ENCODE measurements around the gene CSRP1. TPM values are rescaled to one million over a fixed set of nuclear protein-coding genes. Genes with fewer than 3 reads are reported as not detected.

CSRP1 gene
- total RNA-seq, 1 donor from 2014 or later = 317 TPM

DNA sequence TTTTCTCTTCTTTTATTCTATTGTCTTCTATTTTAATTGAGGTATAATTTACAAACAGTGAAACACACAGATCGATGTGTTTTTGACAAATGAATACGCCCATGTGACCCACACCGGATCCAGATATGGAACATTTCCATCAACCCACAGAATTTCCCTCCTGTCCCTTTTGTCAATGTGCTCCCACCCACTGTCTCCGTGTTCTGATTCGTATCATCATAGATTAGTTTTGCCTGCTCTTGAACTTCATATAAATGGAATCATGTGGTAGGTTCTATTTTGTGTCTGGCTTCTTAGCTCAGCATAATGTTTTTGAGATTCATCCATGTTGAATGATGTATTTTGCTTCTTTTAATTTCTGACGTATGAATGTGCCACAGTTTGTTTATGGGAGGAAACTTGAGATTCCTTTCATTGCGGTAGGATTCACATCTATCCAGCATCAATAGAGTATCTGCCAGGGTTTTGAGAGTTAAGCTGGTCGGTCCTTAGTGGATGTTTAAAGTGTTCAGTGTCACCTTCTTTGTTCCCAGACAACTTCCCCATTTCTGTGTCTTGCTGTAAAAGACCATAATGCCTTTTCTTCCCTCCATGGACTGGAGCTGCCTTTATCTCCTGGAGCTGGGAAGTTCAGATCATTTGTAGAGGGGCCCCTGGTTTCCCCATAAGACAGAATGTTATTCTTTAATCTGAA lies 46.7 kb upstream of the CSRP1 start:
- no peak overlapping the region for H3K4me3 ChIP-seq (ENCODE audit: insufficient read depth, low read depth, low read length)
- Mint-ChIP-seq H3K9me3 (ENCODE audit: unreplicated experiment) (no peaks in the 10 kb centered on the region), H3K27me3 (ENCODE audit: low read depth, unreplicated experiment) (no peaks in the 10 kb centered on the region), H3K27ac (ENCODE audit: unreplicated experiment) (peak overlapping the region; percentile 100), H3K4me1 (ENCODE audit: low read depth, unreplicated experiment) (peaks cover 53% of the 10 kb centered on the region), H3K4me3 (ENCODE audit: unreplicated experiment) (peak overlapping the region; percentile 8), H3K36me3 (ENCODE audit: low read depth, unreplicated experiment) (no peaks in the 10 kb centered on the region)
- H4K20me1 ChIP-seq (ENCODE audit: insufficient read depth, low read length) = peaks cover 15% of the 10 kb centered on the region
- H3K27me3 ChIP-seq (ENCODE audit: insufficient read depth, low read length) = no peaks in the 10 kb centered on the region
- H3K9me3 ChIP-seq (ENCODE audit: insufficient read depth, low read depth, low read length) = no peaks in the 10 kb centered on the region
- peak overlapping the region; percentile 63 for H3K4me2 ChIP-seq (ENCODE audit: low read length)
- no peak overlapping the region for H2AFZ ChIP-seq (ENCODE audit: low read depth, low read length)
- peak; percentile 68 for DNase-seq (ENCODE audit: low read depth)
- H3K4me1 ChIP-seq (ENCODE audit: insufficient read depth, low read length) = peaks cover 52% of the 10 kb centered on the region
- H3K27ac ChIP-seq (ENCODE audit: low read depth, low read length) = peak overlapping the region; percentile 82
- H3K9ac ChIP-seq (ENCODE audit: low read length) = peak overlapping the region; percentile 70
- H3K36me3 ChIP-seq (ENCODE audit: insufficient read depth, low read length) = no peaks in the 10 kb centered on the region
- H3K79me2 ChIP-seq (ENCODE audit: insufficient read depth, low read length) = peaks cover 95% of the 10 kb centered on the region
- FAIRE-seq = peak; percentile 20
- TF ChIP-seq, protein P1, sequence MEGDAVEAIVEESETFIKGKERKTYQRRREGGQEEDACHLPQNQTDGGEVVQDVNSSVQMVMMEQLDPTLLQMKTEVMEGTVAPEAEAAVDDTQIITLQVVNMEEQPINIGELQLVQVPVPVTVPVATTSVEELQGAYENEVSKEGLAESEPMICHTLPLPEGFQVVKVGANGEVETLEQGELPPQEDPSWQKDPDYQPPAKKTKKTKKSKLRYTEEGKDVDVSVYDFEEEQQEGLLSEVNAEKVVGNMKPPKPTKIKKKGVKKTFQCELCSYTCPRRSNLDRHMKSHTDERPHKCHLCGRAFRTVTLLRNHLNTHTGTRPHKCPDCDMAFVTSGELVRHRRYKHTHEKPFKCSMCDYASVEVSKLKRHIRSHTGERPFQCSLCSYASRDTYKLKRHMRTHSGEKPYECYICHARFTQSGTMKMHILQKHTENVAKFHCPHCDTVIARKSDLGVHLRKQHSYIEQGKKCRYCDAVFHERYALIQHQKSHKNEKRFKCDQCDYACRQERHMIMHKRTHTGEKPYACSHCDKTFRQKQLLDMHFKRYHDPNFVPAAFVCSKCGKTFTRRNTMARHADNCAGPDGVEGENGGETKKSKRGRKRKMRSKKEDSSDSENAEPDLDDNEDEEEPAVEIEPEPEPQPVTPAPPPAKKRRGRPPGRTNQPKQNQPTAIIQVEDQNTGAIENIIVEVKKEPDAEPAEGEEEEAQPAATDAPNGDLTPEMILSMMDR (IDR thresholded peaks at IDR 0.05; ENCODE audit: insufficient read depth, low read depth, low read length) = no peak
- TF ChIP-seq EZH2 (IDR thresholded peaks at IDR 0.05; ENCODE audit: insufficient read depth, low read length) = no peak

DNA sequence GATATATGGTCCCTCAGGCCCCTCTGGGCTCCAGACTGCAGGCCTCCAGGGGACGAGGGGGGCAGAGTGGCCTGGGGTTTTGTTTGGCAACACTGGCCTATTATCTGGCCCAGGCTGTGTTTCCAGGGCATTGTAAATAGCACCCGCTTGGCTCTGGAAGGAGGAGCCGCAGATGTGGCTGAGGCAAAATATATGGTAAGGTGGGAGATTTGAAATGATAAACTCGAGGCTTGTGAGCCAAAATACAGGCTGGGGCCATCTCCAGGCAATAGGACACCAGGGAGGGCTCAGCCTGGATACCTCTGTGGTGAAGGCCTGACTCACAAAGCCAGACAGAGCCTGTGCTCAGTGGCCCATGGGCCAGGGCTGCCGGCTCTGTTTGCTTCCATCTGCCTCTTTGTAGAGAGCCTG lies 46.0 kb upstream of the CSRP1 start:
- H3K4me3 Mint-ChIP-seq (ENCODE audit: unreplicated experiment) = no peak overlapping the region
- H3K4me1 Mint-ChIP-seq (ENCODE audit: low read depth, unreplicated experiment) = peaks cover 48% of the 10 kb centered on the region
- Histone ChIP-seq H3K27ac (ENCODE audit: low read depth, low read length) (peak overlapping the region; percentile 82), H3K27me3 (ENCODE audit: insufficient read depth, low read length) (no peaks in the 10 kb centered on the region), H3K9ac (ENCODE audit: low read length) (peak overlapping the region; percentile 70), H4K20me1 (ENCODE audit: insufficient read depth, low read length) (peaks cover 15% of the 10 kb centered on the region), H3K79me2 (ENCODE audit: insufficient read depth, low read length) (peaks cover 95% of the 10 kb centered on the region), H3K4me1 (ENCODE audit: insufficient read depth, low read length) (peaks cover 52% of the 10 kb centered on the region), H3K9me3 (ENCODE audit: insufficient read depth, low read depth, low read length) (no peaks in the 10 kb centered on the region), H2AFZ (ENCODE audit: low read depth, low read length) (no peak overlapping the region), H3K4me2 (ENCODE audit: low read length) (peak overlapping the region; percentile 63), H3K4me3 (ENCODE audit: insufficient read depth, low read depth, low read length) (no peak overlapping the region), H3K36me3 (ENCODE audit: insufficient read depth, low read length) (no peaks in the 10 kb centered on the region)
- H3K27me3 Mint-ChIP-seq (ENCODE audit: low read depth, unreplicated experiment) = no peaks in the 10 kb centered on the region
- peak overlapping the region; percentile 100 for H3K27ac Mint-ChIP-seq (ENCODE audit: unreplicated experiment)
- TF ChIP-seq EZH2 (IDR thresholded peaks at IDR 0.05; ENCODE audit: insufficient read depth, low read length) = no peak
- TF ChIP-seq, protein P1 (IDR thresholded peaks at IDR 0.05; ENCODE audit: insufficient read depth, low read depth, low read length) = no peak
- DNase-seq (ENCODE audit: low read depth) (peak; percentile 79), FAIRE-seq (no peak)
- no peaks in the 10 kb centered on the region for H3K9me3 Mint-ChIP-seq (ENCODE audit: unreplicated experiment)
- no peaks in the 10 kb centered on the region for H3K36me3 Mint-ChIP-seq (ENCODE audit: low read depth, unreplicated experiment)

All from astrocyte (in vitro differentiated cells and primary cell).